ENCODE measurements around the gene GSC2.

GRCh38 chr22:19134874-19135273 lies 15.2 kb downstream of the GSC2 start:
- TF ChIP-seq POLR2AphosphoS5 (IDR thresholded peaks at IDR 0.05) (peak in 1 of 3 donors; percentile 33), POLR2A (IDR thresholded peaks at IDR 0.05) (no peak), CTCF (IDR thresholded peaks at IDR 0.05 in 8 of 11, conservative IDR thresholded peaks at IDR 0.05 in 3 of 11) (no peak)
